ENCODE data around the gene ENO1. TPM values are rescaled to one million over a fixed set of nuclear protein-coding genes. Genes with fewer than 3 reads are reported as not detected.

Gene ENO1
- total and polyA plus RNA-seq, 9 of the 15 experiments (the other 6 are each of a cell fraction or from before 2014, with no cell fraction given): 2,249 to 7,472 (median 2,868) TPM

DNA sequence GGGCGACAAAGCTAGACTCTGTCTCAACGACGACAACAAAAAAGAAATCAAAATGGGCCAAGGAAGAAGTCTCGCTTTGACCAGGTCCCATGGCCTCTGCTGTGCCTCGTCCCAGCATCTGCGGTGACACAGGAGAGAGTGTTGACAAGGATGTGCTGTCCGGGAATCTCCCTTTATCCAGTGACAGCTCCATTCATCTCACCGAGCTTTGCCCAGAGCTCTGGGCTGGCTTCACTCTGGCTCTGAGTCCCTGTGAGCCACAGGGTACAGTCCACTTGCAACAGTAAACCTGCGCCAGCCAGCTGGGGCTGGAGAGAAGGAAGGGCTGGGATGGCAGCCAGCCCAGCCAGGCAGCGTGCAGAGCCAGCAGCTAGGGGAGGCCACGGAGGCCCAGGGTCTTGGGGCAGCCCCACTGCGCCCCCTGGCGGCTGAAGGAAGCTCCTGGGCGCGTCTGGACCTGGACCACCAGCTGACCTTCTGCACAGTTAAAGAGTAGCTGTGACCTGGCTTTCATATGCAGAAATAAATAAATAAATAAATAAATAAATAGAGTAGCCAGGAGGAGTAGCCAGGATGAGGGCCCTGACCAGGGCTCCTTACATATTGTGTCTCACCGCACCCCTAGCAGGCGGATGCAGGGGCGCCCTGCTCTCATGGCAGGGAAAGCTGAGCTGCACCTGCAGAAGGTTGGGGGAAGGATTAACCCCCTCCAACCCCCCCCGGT is 29.7 kb downstream of the ENO1 start (continued):
- TF ChIP-seq, protein P1, sequence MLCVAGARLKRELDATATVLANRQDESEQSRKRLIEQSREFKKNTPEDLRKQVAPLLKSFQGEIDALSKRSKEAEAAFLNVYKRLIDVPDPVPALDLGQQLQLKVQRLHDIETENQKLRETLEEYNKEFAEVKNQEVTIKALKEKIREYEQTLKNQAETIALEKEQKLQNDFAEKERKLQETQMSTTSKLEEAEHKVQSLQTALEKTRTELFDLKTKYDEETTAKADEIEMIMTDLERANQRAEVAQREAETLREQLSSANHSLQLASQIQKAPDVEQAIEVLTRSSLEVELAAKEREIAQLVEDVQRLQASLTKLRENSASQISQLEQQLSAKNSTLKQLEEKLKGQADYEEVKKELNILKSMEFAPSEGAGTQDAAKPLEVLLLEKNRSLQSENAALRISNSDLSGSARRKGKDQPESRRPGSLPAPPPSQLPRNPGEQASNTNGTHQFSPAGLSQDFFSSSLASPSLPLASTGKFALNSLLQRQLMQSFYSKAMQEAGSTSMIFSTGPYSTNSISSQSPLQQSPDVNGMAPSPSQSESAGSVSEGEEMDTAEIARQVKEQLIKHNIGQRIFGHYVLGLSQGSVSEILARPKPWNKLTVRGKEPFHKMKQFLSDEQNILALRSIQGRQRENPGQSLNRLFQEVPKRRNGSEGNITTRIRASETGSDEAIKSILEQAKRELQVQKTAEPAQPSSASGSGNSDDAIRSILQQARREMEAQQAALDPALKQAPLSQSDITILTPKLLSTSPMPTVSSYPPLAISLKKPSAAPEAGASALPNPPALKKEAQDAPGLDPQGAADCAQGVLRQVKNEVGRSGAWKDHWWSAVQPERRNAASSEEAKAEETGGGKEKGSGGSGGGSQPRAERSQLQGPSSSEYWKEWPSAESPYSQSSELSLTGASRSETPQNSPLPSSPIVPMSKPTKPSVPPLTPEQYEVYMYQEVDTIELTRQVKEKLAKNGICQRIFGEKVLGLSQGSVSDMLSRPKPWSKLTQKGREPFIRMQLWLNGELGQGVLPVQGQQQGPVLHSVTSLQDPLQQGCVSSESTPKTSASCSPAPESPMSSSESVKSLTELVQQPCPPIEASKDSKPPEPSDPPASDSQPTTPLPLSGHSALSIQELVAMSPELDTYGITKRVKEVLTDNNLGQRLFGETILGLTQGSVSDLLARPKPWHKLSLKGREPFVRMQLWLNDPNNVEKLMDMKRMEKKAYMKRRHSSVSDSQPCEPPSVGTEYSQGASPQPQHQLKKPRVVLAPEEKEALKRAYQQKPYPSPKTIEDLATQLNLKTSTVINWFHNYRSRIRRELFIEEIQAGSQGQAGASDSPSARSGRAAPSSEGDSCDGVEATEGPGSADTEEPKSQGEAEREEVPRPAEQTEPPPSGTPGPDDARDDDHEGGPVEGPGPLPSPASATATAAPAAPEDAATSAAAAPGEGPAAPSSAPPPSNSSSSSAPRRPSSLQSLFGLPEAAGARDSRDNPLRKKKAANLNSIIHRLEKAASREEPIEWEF (CRISPR knock-in tag; IDR thresholded peaks at IDR 0.05): no peak
- TF ChIP-seq XRCC3 (IDR thresholded peaks at IDR 0.05) (no peak), ZMIZ1 (IDR thresholded peaks at IDR 0.05; ENCODE audit: low read depth in 2 of 2, low read length in 2 of 2) (0 out of 4 replicates have a peak, but pooled peaks of 1 of the 2 experiments have one; percentile 42), ZNF830 (CRISPR knock-in tag; IDR thresholded peaks at IDR 0.05) (no peak), FIP1L1 (IDR thresholded peaks at IDR 0.05; ENCODE audit: low read depth, low read length, poor library complexity, severe bottlenecking) (no peak), HMGN3 (IDR thresholded peaks at IDR 0.05; ENCODE audit: borderline replicate concordance, extremely low read depth, insufficient read length, low read depth, low read length) (peak; percentile 68), ZNF384 (IDR thresholded peaks at IDR 0.05; ENCODE audit: low read depth, low read length) (peak; percentile 54; the same call in 1 of the 2 replicates), KDM1A (IDR thresholded peaks at IDR 0.05) (no peak), ZNF589 (CRISPR knock-in tag; IDR thresholded peaks at IDR 0.05; ENCODE audit: low read depth) (no peak), ZC3H11A (IDR thresholded peaks at IDR 0.05; ENCODE audit: low read depth, low read length) (peak; percentile 92; the same call in 1 of the 2 replicates), DIDO1 (tag; IDR thresholded peaks at IDR 0.05; ENCODE audit: low read depth) (no peak), PCBP2 (IDR thresholded peaks at IDR 0.05; ENCODE audit: low read depth, low read length, poor library complexity, severe bottlenecking) (no peak), PCBP1 (IDR thresholded peaks at IDR 0.05; ENCODE audit: low read depth, low read length, poor library complexity, severe bottlenecking) (no peak), CBX8 (IDR thresholded peaks at IDR 0.05; ENCODE audit: borderline replicate concordance, extremely low read depth, low read depth, low read length, poor library complexity, severe bottlenecking) (no peak), HEY1 (CRISPR knock-in tag; IDR thresholded peaks at IDR 0.05; ENCODE audit: borderline replicate concordance) (no peak), BRF2 (IDR thresholded peaks at IDR 0.05; ENCODE audit: borderline replicate concordance, insufficient read depth, insufficient read length) (no peak)
